ENCODE results near the gene RNF183.

RNF183 gene, protein sequence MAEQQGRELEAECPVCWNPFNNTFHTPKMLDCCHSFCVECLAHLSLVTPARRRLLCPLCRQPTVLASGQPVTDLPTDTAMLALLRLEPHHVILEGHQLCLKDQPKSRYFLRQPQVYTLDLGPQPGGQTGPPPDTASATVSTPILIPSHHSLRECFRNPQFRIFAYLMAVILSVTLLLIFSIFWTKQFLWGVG

GRCh38 chr9:113302792-113303418 is at the start of gene RNF183:
Gene RNF183 (minus strand): TSS chr9:113303376. CDS start chr9:113298184, 5,192 bp downstream.
- Mint-ChIP-seq H3K4me1 (ENCODE audit: low read depth) (no peaks in the 10 kb centered on the region), H3K27me3 (no peaks in the 10 kb centered on the region), H3K36me3 (ENCODE audit: low read depth) (no peaks in the 10 kb centered on the region), H3K4me3 (no peak within 1 kb of the TSS), H3K9me3 (no peaks in the 10 kb centered on the region), H3K27ac (no peak within 1 kb of the TSS)
- no peak for DNase-seq

- H3K4me1 Mint-ChIP-seq (ENCODE audit: low read depth): peaks cover 33% of the 10 kb centered on the region
- no peaks in the 10 kb centered on the region for H3K9me3 Mint-ChIP-seq
- no peak for DNase-seq
- H3K27ac Mint-ChIP-seq: peak overlapping the region; percentile 65
- no peaks in the 10 kb centered on the region for H3K36me3 Mint-ChIP-seq (ENCODE audit: low read depth)
- no peak overlapping the region for H3K4me3 Mint-ChIP-seq
- peaks cover 42% of the 10 kb centered on the region for H3K27me3 Mint-ChIP-seq
Observed at GRCh38 chr9:113352411-113352810, 49.2 kb upstream of the RNF183 start.

DNA sequence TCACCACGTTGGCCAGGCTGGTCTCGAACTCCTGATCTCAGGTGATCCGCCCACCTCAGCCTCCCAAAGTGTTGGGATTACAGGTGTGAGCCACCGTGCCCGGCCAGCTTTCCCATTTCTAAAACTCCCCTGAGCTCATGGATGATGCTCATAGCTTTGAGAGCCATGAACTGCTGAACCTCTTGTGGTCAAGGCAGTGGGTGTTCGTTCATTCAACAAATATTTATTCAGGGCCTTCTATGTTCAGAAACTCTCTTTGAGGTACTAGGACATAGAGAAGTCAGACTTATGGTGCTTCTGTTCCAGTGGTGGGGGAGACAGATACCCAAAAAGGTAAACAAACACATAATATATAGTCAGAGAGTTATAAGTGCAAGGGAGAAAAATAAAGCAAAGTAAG is 48.8 kb upstream of the RNF183 start:
- no peaks in the 10 kb centered on the region for H3K9me3 Mint-ChIP-seq
- H3K4me3 Mint-ChIP-seq: no peak overlapping the region
- H3K36me3 Mint-ChIP-seq (ENCODE audit: low read depth): no peaks in the 10 kb centered on the region
- peaks cover 42% of the 10 kb centered on the region for H3K27me3 Mint-ChIP-seq
- no peak for DNase-seq
- H3K4me1 Mint-ChIP-seq (ENCODE audit: low read depth): peaks cover 36% of the 10 kb centered on the region
- H3K27ac Mint-ChIP-seq: peak overlapping the region; percentile 65

DNA sequence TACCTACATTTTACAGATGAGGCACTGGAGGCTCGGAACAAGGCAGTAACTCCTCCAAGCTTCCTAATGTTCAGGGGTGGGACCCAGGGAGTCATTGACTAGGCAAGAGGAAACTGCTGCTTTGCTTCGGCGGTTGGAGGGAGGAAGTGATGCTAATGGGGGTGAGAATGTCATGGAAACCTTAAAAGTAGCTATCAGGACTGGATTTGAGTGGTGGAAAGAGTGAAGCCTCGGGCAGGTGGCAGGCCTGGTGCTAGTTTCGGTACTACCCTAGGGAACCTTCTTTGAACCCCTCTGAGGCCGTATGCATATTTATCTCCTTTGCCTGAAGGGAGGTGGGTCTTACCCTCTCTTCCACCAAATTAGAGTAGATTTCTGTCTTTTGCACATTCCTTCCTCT is 47.8 kb upstream of the RNF183 start:
- H3K4me3 Mint-ChIP-seq: peak overlapping the region; percentile 77
- no peaks in the 10 kb centered on the region for H3K9me3 Mint-ChIP-seq
- H3K27ac Mint-ChIP-seq: peak overlapping the region; percentile 90
- peaks cover 37% of the 10 kb centered on the region for H3K27me3 Mint-ChIP-seq
- DNase-seq: no peak
- no peaks in the 10 kb centered on the region for H3K36me3 Mint-ChIP-seq (ENCODE audit: low read depth)
- peaks cover 38% of the 10 kb centered on the region for H3K4me1 Mint-ChIP-seq (ENCODE audit: low read depth)

- Mint-ChIP-seq H3K27me3 (peaks cover 37% of the 10 kb centered on the region), H3K27ac (peak overlapping the region; percentile 90), H3K4me3 (peak overlapping the region; percentile 77), H3K4me1 (ENCODE audit: low read depth) (peaks cover 43% of the 10 kb centered on the region), H3K9me3 (no peaks in the 10 kb centered on the region), H3K36me3 (ENCODE audit: low read depth) (no peaks in the 10 kb centered on the region)
- DNase-seq: no peak
Observed at GRCh38 chr9:113350107-113350661, 47.0 kb upstream of the RNF183 start.

DNA sequence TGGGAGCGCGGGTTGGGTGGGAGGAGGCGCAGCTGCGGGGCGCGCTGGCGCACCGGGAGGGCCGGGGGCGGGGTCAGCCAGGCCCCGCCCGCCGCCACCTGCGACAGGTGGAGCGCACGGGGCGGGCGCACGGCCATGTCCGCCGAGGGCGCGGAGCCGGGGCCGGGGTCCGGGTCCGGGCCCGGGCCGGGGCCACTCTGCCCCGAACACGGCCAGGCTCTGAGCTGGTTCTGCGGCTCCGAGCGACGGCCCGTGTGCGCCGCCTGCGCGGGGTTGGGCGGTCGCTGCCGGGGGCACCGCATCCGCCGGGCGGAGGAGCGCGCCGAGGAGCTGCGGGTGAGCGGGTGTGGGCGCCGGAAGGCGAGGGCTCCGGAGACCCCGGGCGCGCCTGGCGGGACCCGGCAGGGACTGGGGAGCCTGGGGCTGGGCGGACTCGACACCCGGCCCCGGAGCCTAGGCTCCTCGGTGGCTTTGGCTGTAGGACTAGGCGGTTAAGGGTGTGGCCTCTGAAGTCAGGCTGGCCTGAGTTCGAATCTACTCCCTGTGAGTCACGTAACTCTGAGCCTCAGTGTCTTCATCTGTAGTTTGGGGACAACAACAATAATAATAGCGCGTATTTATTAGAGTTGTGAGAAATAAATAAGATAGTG is 46.4 kb upstream of the RNF183 start, which contains the start of gene BSPRY:
BSPRY (plus strand) TSS at position 97 of the 650 bp plus-strand sequence; CDS start at position 136, 39 bp downstream.
- Mint-ChIP-seq H3K4me1 (ENCODE audit: low read depth) (peaks cover 43% of the 10 kb centered on the region), H3K4me3 (peak within 1 kb of the TSS; percentile 77), H3K9me3 (no peaks in the 10 kb centered on the region), H3K27me3 (peaks cover 37% of the 10 kb centered on the region), H3K36me3 (ENCODE audit: low read depth) (no peaks in the 10 kb centered on the region), H3K27ac (peak within 1 kb of the TSS; percentile 90)
- peak; percentile 58 for DNase-seq

GRCh38 chr9:113349066-113349444 is 45.9 kb upstream of the RNF183 start:
- peak overlapping the region; percentile 70 for H3K4me3 Mint-ChIP-seq
- peaks cover 36% of the 10 kb centered on the region for H3K27me3 Mint-ChIP-seq
- H3K9me3 Mint-ChIP-seq: no peaks in the 10 kb centered on the region
- H3K27ac Mint-ChIP-seq: no peak overlapping the region
- H3K4me1 Mint-ChIP-seq (ENCODE audit: low read depth): peaks cover 43% of the 10 kb centered on the region
- DNase-seq: no peak
- H3K36me3 Mint-ChIP-seq (ENCODE audit: low read depth): no peaks in the 10 kb centered on the region

DNA sequence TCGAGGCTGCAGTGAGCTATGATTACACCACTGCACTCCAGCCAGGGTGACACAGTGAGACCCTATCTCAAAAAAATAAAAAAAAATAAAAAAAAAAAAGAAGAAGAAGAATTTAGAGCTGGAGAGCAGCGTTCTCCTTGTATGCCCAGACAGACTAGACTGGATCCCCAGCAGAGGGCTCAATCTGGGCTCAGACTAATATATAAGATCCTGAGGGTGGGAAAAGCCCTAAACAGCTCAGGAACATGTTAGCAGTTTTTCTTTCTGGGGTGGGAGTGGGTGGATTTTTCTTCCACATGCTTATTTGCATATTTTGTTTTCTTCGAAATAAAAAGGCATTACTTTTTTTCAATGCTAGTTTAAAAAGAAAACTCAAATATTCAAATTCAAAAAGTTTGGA is 45.3 kb upstream of the RNF183 start:
- Mint-ChIP-seq H3K4me3 (no peak overlapping the region), H3K36me3 (ENCODE audit: low read depth) (no peaks in the 10 kb centered on the region), H3K4me1 (ENCODE audit: low read depth) (peaks cover 43% of the 10 kb centered on the region), H3K27ac (no peak overlapping the region), H3K9me3 (no peaks in the 10 kb centered on the region), H3K27me3 (peaks cover 33% of the 10 kb centered on the region)
- DNase-seq: no peak

GRCh38 chr9:113345671-113346070 is 42.5 kb upstream of the RNF183 start:
- Mint-ChIP-seq H3K27me3 (peaks cover 12% of the 10 kb centered on the region), H3K36me3 (ENCODE audit: low read depth) (no peaks in the 10 kb centered on the region), H3K9me3 (no peaks in the 10 kb centered on the region), H3K27ac (no peak overlapping the region), H3K4me1 (ENCODE audit: low read depth) (peaks cover 44% of the 10 kb centered on the region), H3K4me3 (no peak overlapping the region)
- no peak for DNase-seq

DNA sequence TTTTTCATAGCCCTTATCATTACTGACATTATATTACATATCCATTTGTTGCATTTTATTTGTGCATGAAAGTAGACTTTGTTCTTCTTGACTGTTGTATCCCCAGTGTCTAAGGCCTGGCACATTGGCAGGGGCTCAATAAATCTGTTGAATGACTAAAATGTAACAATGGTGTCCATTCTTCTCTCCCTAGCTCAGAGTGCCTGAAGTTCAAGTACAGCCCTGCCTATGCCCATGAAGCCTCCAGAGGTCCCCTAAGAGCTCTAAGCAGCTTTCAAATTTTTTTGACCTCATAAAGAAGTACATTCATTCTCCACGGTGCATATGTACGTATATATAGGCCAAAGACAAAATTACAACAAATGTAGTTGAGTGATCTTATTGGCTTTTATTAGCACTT is 42.0 kb upstream of the RNF183 start:
- Mint-ChIP-seq H3K4me3 (no peak overlapping the region), H3K27ac (no peak overlapping the region)

DNA sequence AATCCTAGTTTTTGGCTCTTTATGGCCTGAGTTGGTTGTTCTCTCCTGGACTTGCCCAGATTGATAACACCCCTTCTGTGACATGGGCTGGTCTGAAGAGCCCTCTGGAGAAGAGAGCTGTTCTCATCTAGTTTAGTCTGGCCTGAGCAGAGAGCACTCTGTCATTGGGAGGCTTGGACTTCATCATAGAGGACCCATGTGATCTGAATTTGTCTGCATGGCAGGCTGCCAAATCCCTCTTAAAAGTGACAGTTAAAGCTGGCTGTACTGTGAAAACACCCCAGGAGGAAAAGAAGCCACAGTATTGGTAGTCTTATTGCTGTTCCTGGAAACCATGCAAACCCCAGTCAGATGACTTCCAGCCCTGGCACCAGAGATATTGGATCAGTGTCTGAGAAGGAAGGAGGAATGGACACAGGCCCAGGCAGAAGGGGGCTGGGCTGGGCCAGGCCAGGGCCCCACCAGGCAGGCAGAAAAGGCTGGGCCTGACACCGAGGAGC is 40.6 kb upstream of the RNF183 start:
- H3K27ac Mint-ChIP-seq: no peak overlapping the region
- DNase-seq: no peak

More for the DNA sequence above, 42.0 kb upstream of the RNF183 start:
- Mint-ChIP-seq H3K9me3 (no peaks in the 10 kb centered on the region), H3K36me3 (ENCODE audit: low read depth) (no peaks in the 10 kb centered on the region), H3K27me3 (peaks cover 8% of the 10 kb centered on the region), H3K4me1 (ENCODE audit: low read depth) (peaks cover 44% of the 10 kb centered on the region)
- DNase-seq: no peak

DNA sequence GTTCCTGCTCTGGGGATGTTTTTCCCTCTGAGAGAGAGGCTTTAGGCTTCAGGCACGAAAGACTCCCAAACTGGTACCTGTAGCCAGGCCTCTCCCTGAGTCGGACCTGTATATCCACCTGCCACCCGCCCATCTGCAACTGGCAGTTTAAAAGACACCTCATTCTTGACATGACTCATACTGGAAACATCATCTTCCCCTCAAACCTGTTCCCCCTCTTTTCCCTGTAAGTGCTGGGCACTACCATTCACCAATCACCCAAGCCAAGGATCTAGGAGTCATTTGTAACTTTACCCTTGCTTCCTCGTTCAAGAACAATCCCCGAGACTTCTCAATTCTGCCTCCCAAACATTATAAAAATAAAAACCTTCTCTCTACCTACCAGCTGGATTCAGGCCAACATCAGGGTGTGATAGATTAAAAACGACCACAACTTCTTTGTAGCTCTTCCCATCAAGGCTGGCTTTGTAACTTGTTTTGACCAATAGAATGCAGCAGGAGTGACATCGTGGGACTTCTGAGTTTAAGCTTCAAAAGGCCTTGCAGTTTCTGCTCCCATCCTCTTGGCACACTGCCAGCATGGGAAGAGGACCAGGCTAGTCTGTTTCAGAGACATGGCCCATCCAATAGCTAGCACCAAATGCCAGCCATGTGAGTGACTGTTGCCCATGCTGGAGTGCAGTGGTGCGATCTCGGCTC is 38.7 kb upstream of the RNF183 start:
- H3K9me3 Mint-ChIP-seq: no peaks in the 10 kb centered on the region
- H3K36me3 Mint-ChIP-seq (ENCODE audit: low read depth): peaks cover 4% of the 10 kb centered on the region
- H3K27ac Mint-ChIP-seq: peak overlapping the region; percentile 12
- DNase-seq: no peak
- no peaks in the 10 kb centered on the region for H3K27me3 Mint-ChIP-seq
- H3K4me3 Mint-ChIP-seq: peak overlapping the region; percentile 86
- H3K4me1 Mint-ChIP-seq (ENCODE audit: low read depth): peaks cover 41% of the 10 kb centered on the region

More for the DNA sequence above, 40.6 kb upstream of the RNF183 start:
- Mint-ChIP-seq H3K4me3 (no peak overlapping the region), H3K4me1 (ENCODE audit: low read depth) (peaks cover 45% of the 10 kb centered on the region), H3K36me3 (ENCODE audit: low read depth) (peaks cover 4% of the 10 kb centered on the region), H3K9me3 (no peaks in the 10 kb centered on the region), H3K27me3 (no peaks in the 10 kb centered on the region)

GRCh38 chr9:113340011-113340699 is 37.0 kb upstream of the RNF183 start, which contains the start of gene WDR31:
Gene WDR31 (minus strand): TSS chr9:113340275. CDS start chr9:113332022, 8,253 bp downstream.
- peaks cover 4% of the 10 kb centered on the region for H3K36me3 Mint-ChIP-seq (ENCODE audit: low read depth)
- peak within 1 kb of the TSS; percentile 86 for H3K4me3 Mint-ChIP-seq
- H3K27ac Mint-ChIP-seq: peak within 1 kb of the TSS; percentile 73
- peak; percentile 92 for DNase-seq
- no peaks in the 10 kb centered on the region for H3K27me3 Mint-ChIP-seq
- H3K9me3 Mint-ChIP-seq: no peaks in the 10 kb centered on the region
- peaks cover 34% of the 10 kb centered on the region for H3K4me1 Mint-ChIP-seq (ENCODE audit: low read depth)

DNA sequence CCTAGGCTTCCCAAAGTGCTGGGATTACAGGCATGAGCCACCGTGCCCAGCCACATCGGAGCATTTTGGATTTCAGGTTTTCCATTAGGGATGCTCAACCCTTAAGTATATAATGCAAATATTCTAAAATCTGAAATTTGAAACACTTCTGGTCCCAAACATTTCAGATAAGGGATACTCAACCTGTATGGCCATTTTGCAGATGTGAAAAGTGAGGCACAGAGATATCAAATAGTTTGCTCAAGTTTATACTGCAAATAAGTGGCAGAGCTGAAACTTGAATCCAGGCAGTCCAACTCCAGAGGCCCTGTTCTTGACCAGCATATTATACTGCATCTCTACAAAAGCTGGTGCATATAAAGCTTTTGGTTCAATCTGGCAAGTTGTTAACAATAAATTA is 34.5 kb upstream of the RNF183 start:
- Mint-ChIP-seq H3K27ac (no peak overlapping the region), H3K4me1 (ENCODE audit: low read depth) (peaks cover 34% of the 10 kb centered on the region), H3K36me3 (ENCODE audit: low read depth) (peaks cover 4% of the 10 kb centered on the region), H3K9me3 (no peaks in the 10 kb centered on the region), H3K4me3 (no peak overlapping the region), H3K27me3 (no peaks in the 10 kb centered on the region)
- DNase-seq: no peak
